Measurements from ENCODE around the gene TBCEL. TPM values are rescaled to one million over a fixed set of nuclear protein-coding genes. Genes with fewer than 3 reads are reported as not detected.
"Not testable (repeated sequence)": the region's sequence is repeated elsewhere in the genome, so short reads cannot be mapped to it uniquely, and the experiment has no call there.

Gene TBCEL
- total RNA-seq, 1 donor from 2014 or later = 31.2 TPM

- no peak overlapping the region for H3K4me3 Mint-ChIP-seq (ENCODE audit: unreplicated experiment)
- DNase-seq (ENCODE audit: low spot score) = peak; percentile 60
- H3K27ac Mint-ChIP-seq (ENCODE audit: unreplicated experiment) = no peak overlapping the region
- H3K36me3 Mint-ChIP-seq (ENCODE audit: low read depth, unreplicated experiment) = no peaks in the 10 kb centered on the region
- no peaks in the 10 kb centered on the region for H3K9me3 Mint-ChIP-seq (ENCODE audit: unreplicated experiment)
- peaks cover 3% of the 10 kb centered on the region for H3K4me1 Mint-ChIP-seq (ENCODE audit: unreplicated experiment)
- TF ChIP-seq, protein P1, sequence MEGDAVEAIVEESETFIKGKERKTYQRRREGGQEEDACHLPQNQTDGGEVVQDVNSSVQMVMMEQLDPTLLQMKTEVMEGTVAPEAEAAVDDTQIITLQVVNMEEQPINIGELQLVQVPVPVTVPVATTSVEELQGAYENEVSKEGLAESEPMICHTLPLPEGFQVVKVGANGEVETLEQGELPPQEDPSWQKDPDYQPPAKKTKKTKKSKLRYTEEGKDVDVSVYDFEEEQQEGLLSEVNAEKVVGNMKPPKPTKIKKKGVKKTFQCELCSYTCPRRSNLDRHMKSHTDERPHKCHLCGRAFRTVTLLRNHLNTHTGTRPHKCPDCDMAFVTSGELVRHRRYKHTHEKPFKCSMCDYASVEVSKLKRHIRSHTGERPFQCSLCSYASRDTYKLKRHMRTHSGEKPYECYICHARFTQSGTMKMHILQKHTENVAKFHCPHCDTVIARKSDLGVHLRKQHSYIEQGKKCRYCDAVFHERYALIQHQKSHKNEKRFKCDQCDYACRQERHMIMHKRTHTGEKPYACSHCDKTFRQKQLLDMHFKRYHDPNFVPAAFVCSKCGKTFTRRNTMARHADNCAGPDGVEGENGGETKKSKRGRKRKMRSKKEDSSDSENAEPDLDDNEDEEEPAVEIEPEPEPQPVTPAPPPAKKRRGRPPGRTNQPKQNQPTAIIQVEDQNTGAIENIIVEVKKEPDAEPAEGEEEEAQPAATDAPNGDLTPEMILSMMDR (IDR thresholded peaks at IDR 0.05; ENCODE audit: unreplicated experiment) = peak; percentile 59
- H3K27me3 Mint-ChIP-seq (ENCODE audit: unreplicated experiment) = peaks cover 1% of the 10 kb centered on the region
Observed at GRCh38 chr11:121112498-121113455, 88.9 kb downstream of the TBCEL start.

DNA sequence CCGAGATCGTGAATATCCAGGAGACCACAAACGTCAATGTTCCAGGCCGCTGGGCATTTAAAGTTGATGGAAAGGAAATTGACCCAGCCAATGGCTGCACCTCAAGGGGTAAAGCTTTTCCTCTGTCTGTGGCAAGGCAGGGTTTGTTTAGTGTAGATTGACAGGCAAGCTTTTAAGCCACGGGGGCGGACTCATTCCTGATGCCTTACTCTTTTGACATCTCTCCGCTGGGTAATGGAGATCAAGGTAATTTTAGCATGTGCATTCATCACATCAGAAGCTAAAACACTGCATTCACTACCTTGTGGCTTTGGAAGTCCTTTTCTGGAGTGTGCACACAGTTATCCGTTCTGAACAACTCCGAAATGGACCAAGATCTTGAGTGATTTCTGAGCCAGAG, 89.7 kb downstream of the TBCEL start:
- H3K36me3 Mint-ChIP-seq (ENCODE audit: low read depth, unreplicated experiment) = no peaks in the 10 kb centered on the region
- H3K27me3 Mint-ChIP-seq (ENCODE audit: unreplicated experiment) = peaks cover 1% of the 10 kb centered on the region
- TF ChIP-seq, protein P1 (IDR thresholded peaks at IDR 0.05; ENCODE audit: unreplicated experiment) = no peak
- peaks cover 3% of the 10 kb centered on the region for H3K4me1 Mint-ChIP-seq (ENCODE audit: unreplicated experiment)
- no peak overlapping the region for H3K4me3 Mint-ChIP-seq (ENCODE audit: unreplicated experiment)
- DNase-seq (ENCODE audit: low spot score) = no peak
- H3K27ac Mint-ChIP-seq (ENCODE audit: unreplicated experiment) = no peak overlapping the region
- no peaks in the 10 kb centered on the region for H3K9me3 Mint-ChIP-seq (ENCODE audit: unreplicated experiment)

- H3K27ac Mint-ChIP-seq (ENCODE audit: unreplicated experiment); H3K4me3 Mint-ChIP-seq (ENCODE audit: unreplicated experiment); H3K9me3 Mint-ChIP-seq (ENCODE audit: unreplicated experiment); H3K27me3 Mint-ChIP-seq (ENCODE audit: unreplicated experiment); DNase-seq (ENCODE audit: low spot score); H3K36me3 Mint-ChIP-seq (ENCODE audit: low read depth, unreplicated experiment); H3K4me1 Mint-ChIP-seq (ENCODE audit: unreplicated experiment): not testable (repeated sequence)
Observed at GRCh38 chr11:121115024-121115423, 91.1 kb downstream of the TBCEL start.

- Mint-ChIP-seq H3K27me3 (ENCODE audit: unreplicated experiment) (no peaks in the 10 kb centered on the region), H3K4me3 (ENCODE audit: unreplicated experiment) (no peak overlapping the region), H3K36me3 (ENCODE audit: low read depth, unreplicated experiment) (peaks cover 18% of the 10 kb centered on the region), H3K9me3 (ENCODE audit: unreplicated experiment) (no peaks in the 10 kb centered on the region), H3K27ac (ENCODE audit: unreplicated experiment) (no peak overlapping the region), H3K4me1 (ENCODE audit: unreplicated experiment) (peaks cover 3% of the 10 kb centered on the region)
- no peak for DNase-seq (ENCODE audit: low spot score)
- TF ChIP-seq, protein P1 (IDR thresholded peaks at IDR 0.05; ENCODE audit: unreplicated experiment) = no peak
Observed at GRCh38 chr11:121117788-121118187, 93.9 kb downstream of the TBCEL start.

DNA sequence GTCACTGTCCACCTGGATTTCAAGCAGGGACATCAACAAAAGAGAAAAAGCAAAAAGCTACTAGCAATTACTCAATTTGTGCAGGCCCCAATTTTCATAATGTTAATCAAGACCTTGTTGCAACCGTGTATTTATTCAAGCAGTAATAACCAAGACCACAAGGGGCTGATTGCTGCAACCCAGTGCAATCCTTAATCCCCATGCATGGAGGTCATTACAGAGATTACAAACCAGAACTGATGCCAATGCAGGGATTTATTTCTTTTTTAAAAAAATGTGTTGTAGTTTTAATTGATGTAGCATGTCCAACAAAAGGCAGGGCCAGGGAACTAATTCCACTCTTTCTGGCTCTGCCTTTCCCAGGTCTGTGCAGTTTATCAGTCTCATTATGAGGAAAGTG, 95.5 kb downstream of the TBCEL start:
- Mint-ChIP-seq H3K9me3 (ENCODE audit: unreplicated experiment) (peaks cover 10% of the 10 kb centered on the region), H3K36me3 (ENCODE audit: low read depth, unreplicated experiment) (peaks cover 30% of the 10 kb centered on the region), H3K27me3 (ENCODE audit: unreplicated experiment) (no peaks in the 10 kb centered on the region), H3K27ac (ENCODE audit: unreplicated experiment) (no peak overlapping the region), H3K4me1 (ENCODE audit: unreplicated experiment) (peaks cover 10% of the 10 kb centered on the region), H3K4me3 (ENCODE audit: unreplicated experiment) (no peak overlapping the region)
- TF ChIP-seq, protein P1 (IDR thresholded peaks at IDR 0.05; ENCODE audit: unreplicated experiment) = no peak
- DNase-seq (ENCODE audit: low spot score) = no peak
